Stomach (tissue), 4 donors: ENCODE results near the gene SCLT1.

Experiments used
- CTCF ChIP-seq, 7 experiments: fragments of 450-650 bp in 4 of 7; fragments of 200-600 bp in 3 of 7; sonication (generic) in 3 of 7; IDR thresholded peaks; one replicate each; pipeline ENCODE4 v1.5.1; 2016 to 2019; ENCODE audit warnings: antibody characterized with exemption in 7 of 7, control low read depth in 2 of 7, mild to moderate bottlenecking in 1 of 7
- POLR2A ChIP-seq, 4 donors: fragments of 450-650 bp; IDR thresholded peaks; one replicate each; pipeline ENCODE4 v1.6.1; 2016; ENCODE audit warnings: antibody characterized with exemption in 4 of 4, control low read depth in 2 of 4, mild to moderate bottlenecking in 1 of 4, moderate library complexity in 1 of 4
- POLR2AphosphoS5 ChIP-seq, 3 donors: sonication (generic); formaldehyde crosslinking; IDR thresholded peaks; one replicate each; pipeline ENCODE4 v1.6.1; 2016; ENCODE audit warnings: antibody characterized with exemption in 3 of 3

- TF ChIP-seq CTCF (IDR thresholded peaks at IDR 0.05): no peak
- TF ChIP-seq POLR2AphosphoS5 (IDR thresholded peaks at IDR 0.05): no peak
- TF ChIP-seq POLR2A (IDR thresholded peaks at IDR 0.05): no peak
These were observed 1.0 kb upstream of the SCLT1 start for GRCh38 chr4:129094347-129094746.
